Measurements from ENCODE around the gene ARID2.

DNA sequence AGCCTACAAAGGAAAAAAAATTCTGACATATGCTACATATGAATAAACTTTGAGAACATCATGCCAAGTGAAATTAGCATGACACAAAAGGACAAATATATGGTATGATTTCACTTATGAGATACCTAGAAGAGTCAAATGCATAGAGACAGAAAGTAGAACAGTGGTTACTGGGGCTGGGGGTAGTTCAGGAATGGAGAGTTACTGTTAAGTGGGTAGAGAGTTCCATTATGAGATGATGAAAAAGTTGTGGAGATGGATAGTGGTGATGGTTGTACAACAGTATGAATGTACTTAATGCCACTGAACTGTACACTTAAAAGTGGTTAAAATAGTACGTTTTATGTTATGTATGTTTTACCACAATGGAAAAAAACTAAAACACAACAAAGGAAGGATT is 168.6 kb downstream of the ARID2 start:
- TF ChIP-seq, protein P1, sequence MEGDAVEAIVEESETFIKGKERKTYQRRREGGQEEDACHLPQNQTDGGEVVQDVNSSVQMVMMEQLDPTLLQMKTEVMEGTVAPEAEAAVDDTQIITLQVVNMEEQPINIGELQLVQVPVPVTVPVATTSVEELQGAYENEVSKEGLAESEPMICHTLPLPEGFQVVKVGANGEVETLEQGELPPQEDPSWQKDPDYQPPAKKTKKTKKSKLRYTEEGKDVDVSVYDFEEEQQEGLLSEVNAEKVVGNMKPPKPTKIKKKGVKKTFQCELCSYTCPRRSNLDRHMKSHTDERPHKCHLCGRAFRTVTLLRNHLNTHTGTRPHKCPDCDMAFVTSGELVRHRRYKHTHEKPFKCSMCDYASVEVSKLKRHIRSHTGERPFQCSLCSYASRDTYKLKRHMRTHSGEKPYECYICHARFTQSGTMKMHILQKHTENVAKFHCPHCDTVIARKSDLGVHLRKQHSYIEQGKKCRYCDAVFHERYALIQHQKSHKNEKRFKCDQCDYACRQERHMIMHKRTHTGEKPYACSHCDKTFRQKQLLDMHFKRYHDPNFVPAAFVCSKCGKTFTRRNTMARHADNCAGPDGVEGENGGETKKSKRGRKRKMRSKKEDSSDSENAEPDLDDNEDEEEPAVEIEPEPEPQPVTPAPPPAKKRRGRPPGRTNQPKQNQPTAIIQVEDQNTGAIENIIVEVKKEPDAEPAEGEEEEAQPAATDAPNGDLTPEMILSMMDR (IDR thresholded peaks at IDR 0.05): no peak
- TF ChIP-seq POLR2A (IDR thresholded peaks at IDR 0.05): no peak

Data from body of pancreas (tissue), 4 donors.